Thoracic aorta (tissue), 2 donors: Measurements from ENCODE around the gene RASA3. TPM values are rescaled to one million over a fixed set of nuclear protein-coding genes. Genes with fewer than 3 reads are reported as not detected.

Experiments used
- ATAC-seq: fragments of 150-250 bp; one replicate; pipeline ENCODE4 v1.8.0; 2017; ENCODE audit warnings: low read depth; ENCODE audit not compliant: insufficient number of reproducible peaks, low FRiP score
- DNase-seq: peaks from one replicate; pipeline ENCODE4 v3.0.0-alpha.2; 2020; ENCODE audit warnings: low spot score
- H3K27ac ChIP-seq, 2 donors: fragments of 200-600 bp; sonication (generic); 1 replicate in 1 of 2; 2 replicates in 1 of 2; pipeline ENCODE4 v1.5.1; 2016; ENCODE audit warnings: mild to moderate bottlenecking in 2 of 2, moderate library complexity in 2 of 2
- H3K27me3 ChIP-seq: fragments of 200-600 bp; sonication (generic); replicated peaks from 2 replicates; pipeline ENCODE4 v1.6.0; 2016; ENCODE audit warnings: mild to moderate bottlenecking; ENCODE audit not compliant: insufficient read depth
- H3K36me3 ChIP-seq: fragments of 200-600 bp; sonication (generic); one replicate; pipeline ENCODE4 v1.5.1; 2016
- H3K4me1 ChIP-seq, 2 donors: fragments of 200-600 bp; sonication (generic); 1 replicate in 1 of 2; 2 replicates in 1 of 2; pipeline versions ENCODE4 v1.5.1 to v1.6.0; 2016; ENCODE audit warnings: low read depth in 2 of 2, mild to moderate bottlenecking in 1 of 2; ENCODE audit not compliant: control insufficient read depth in 1 of 2
- H3K4me3 ChIP-seq: fragments of 200-600 bp; sonication (generic); 2 replicates; pipeline ENCODE4 v1.5.1; 2016; ENCODE audit warnings: mild to moderate bottlenecking
- H3K9me3 ChIP-seq: fragments of 200-600 bp; sonication (generic); 2 replicates; pipeline ENCODE4 v1.5.1; 2016
- CTCF ChIP-seq: fragments of 200-600 bp; sonication (generic); IDR thresholded peaks from one replicate; pipeline ENCODE4 v1.5.1; 2019; ENCODE audit warnings: antibody characterized with exemption
- total RNA-seq, 2 donors: library from RNA; depleted of rRNA; stranded (reverse); fragments of >200 nt; gene quantifications; one replicate each; pipeline versions ENCODE4 v1.1.0 to v1.2.3, GENCODE V29; 2016

The RASA3 gene
- total RNA-seq, 2 donors from 2014 or later, result 38.9 to 48.6 TPM

GRCh38 chr13:114023716-114024602, 108.5 kb downstream of the RASA3 start:
- Histone ChIP-seq H3K9me3 (no peaks in the 10 kb centered on the region), H3K4me3 (no peak overlapping the region), H3K4me1 (peaks cover 13 to 25% of the 10 kb centered on the region in 2 donors), H3K27ac (no peak overlapping the region), H3K27me3 (no peaks in the 10 kb centered on the region), H3K36me3 (peaks cover 47% of the 10 kb centered on the region)
- no peak for DNase-seq
- no peak for ATAC-seq
- no peak for TF ChIP-seq CTCF

DNA sequence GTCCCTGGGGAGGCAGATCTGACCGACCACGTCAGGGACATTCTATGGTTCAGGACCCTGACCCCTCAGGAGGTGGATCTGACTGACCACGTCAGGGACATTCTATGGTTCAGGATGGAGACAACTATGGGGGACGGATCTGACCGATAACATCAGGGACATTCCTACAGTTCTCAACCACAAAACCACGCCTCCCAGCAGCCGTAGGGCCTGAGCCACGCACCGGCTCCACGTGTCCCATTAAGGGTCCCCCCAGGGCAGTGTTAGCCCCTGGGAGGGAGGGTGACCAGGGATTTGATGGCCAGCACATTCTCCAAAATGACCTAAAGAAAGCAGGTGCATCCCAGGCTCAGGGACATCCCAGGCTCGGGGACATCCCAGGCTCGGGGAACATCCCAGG, 109.5 kb downstream of the RASA3 start:
- H3K27me3 ChIP-seq, result no peaks in the 10 kb centered on the region
- TF ChIP-seq CTCF, result no peak
- H3K4me1 ChIP-seq, result peaks cover 13 to 24% of the 10 kb centered on the region in 2 donors
- no peaks in the 10 kb centered on the region for H3K9me3 ChIP-seq
- H3K36me3 ChIP-seq, result peaks cover 58% of the 10 kb centered on the region
- no peak overlapping the region for H3K4me3 ChIP-seq
- ATAC-seq (no peak), DNase-seq (no peak)
- H3K27ac ChIP-seq, result no peak overlapping the region

GRCh38 chr13:114022309-114022669, 110.1 kb downstream of the RASA3 start:
- Histone ChIP-seq H3K4me3 (no peak overlapping the region), H3K9me3 (no peaks in the 10 kb centered on the region), H3K36me3 (peaks cover 63% of the 10 kb centered on the region), H3K27me3 (no peaks in the 10 kb centered on the region), H3K4me1 (peaks cover 8 to 18% of the 10 kb centered on the region in 2 donors), H3K27ac (no peak overlapping the region)
- DNase-seq (no peak), ATAC-seq (no peak)
- no peak for TF ChIP-seq CTCF

GRCh38 chr13:114021464-114022308, 110.7 kb downstream of the RASA3 start:
- ATAC-seq (no peak), DNase-seq (no peak)
- Histone ChIP-seq H3K9me3 (no peaks in the 10 kb centered on the region), H3K27ac (no peak overlapping the region), H3K36me3 (peaks cover 68% of the 10 kb centered on the region), H3K27me3 (no peaks in the 10 kb centered on the region), H3K4me1 (peaks cover 5 to 13% of the 10 kb centered on the region in 2 donors), H3K4me3 (no peak overlapping the region)
- no peak for TF ChIP-seq CTCF
